Endodermal cell (in vitro differentiated cells): ENCODE results near the gene AGAP3. TPM values are rescaled to one million over a fixed set of nuclear protein-coding genes. Genes with fewer than 3 reads are reported as not detected.
A peak's percentile ranks its signal among the peaks of the same experiment; 100 is the strongest.

ENCODE experiments used
- DNase-seq: peaks from one replicate; pipeline ENCODE4 v3.0.0-alpha.2; 2017
- H3K27ac ChIP-seq: 2 replicates; pipeline ENCODE4 v1.5.1; 2013; ENCODE audit warnings: mild to moderate bottlenecking, low read depth, low read length, moderate library complexity
- H3K27me3 ChIP-seq: 2 replicates; pipeline ENCODE4 v1.6.1; 2013; ENCODE audit warnings: mild to moderate bottlenecking, low read length, moderate library complexity; ENCODE audit not compliant: insufficient read depth, control insufficient read depth, poor library complexity, severe bottlenecking
- H3K36me3 ChIP-seq: 2 replicates; pipeline ENCODE4 v1.7.0; 2013; ENCODE audit warnings: mild to moderate bottlenecking, low read length, moderate library complexity; ENCODE audit not compliant: control insufficient read depth, insufficient read depth
- H3K4me1 ChIP-seq: one replicate; pipeline ENCODE4 v1.7.0; 2013; ENCODE audit warnings: low read length; ENCODE audit not compliant: control insufficient read depth, insufficient read depth
- H3K4me3 ChIP-seq: 2 replicates; pipeline ENCODE4 v1.5.1; 2013; ENCODE audit warnings: mild to moderate bottlenecking, low read length, moderate library complexity
- H3K9ac ChIP-seq: 2 replicates; pipeline ENCODE4 v1.6.1; 2013; ENCODE audit warnings: mild to moderate bottlenecking, low read length, moderate library complexity; ENCODE audit not compliant: poor library complexity, severe bottlenecking; ENCODE audit errors: extremely low read depth
- H3K9me3 ChIP-seq: 2 replicates; pipeline ENCODE4 v1.6.1; 2013; ENCODE audit warnings: mild to moderate bottlenecking, low read length, moderate library complexity; ENCODE audit not compliant: control insufficient read depth
- H3K27ac Mint-ChIP-seq: 2 replicates; pipeline ENCODE4 v1.8.0; 2020; ENCODE audit warnings: mixed read lengths
- H3K27me3 Mint-ChIP-seq: 2 replicates; pipeline ENCODE4 v1.8.0; 2021; ENCODE audit warnings: mild to moderate bottlenecking, mixed read lengths; ENCODE audit not compliant: insufficient read depth
- H3K36me3 Mint-ChIP-seq: 2 replicates; pipeline ENCODE4 v1.8.0; 2020; ENCODE audit warnings: low read depth, mixed read lengths
- H3K4me1 Mint-ChIP-seq: 2 replicates; pipeline ENCODE4 v1.8.0; 2020; ENCODE audit warnings: mixed read lengths
- H3K4me3 Mint-ChIP-seq: 2 replicates; pipeline ENCODE4 v1.8.0; 2020; ENCODE audit warnings: mild to moderate bottlenecking, moderate library complexity, mixed read lengths
- H3K9me3 Mint-ChIP-seq: 2 replicates; pipeline ENCODE4 v1.8.0; 2020; ENCODE audit warnings: mild to moderate bottlenecking, mixed read lengths
- WGBS, 2 experiments: methylation state at CpG; one replicate each; pipeline versions ENCODE4 v1.1.5 to v1.1.7; 2013; ENCODE audit warnings: missing lambda C conversion rate in 2 of 2, mixed read lengths in 1 of 2; ENCODE audit not compliant: insufficient coverage in 1 of 2, insufficient read length in 1 of 2; 5-methylcytosine and 5-hydroxymethylcytosine counted together
- total RNA-seq, 2 donors: library from RNA; stranded (reverse); fragmentation: NEBNext Ultra II Directional in 1 of 2; extraction: Animal tissue kit (Norgen Biotek cat#: 25700) in 1 of 2; gene quantifications; 2 replicates in 1 of 2; 3 replicates in 1 of 2; pipeline ENCODE4 v1.2.1, GENCODE V29; 2021
- TF ChIP-seq, protein P1 (sequence below): fragments of 200-600 bp; sonication (generic); conservative IDR thresholded peaks from 2 replicates; pipeline ENCODE4 v1.5.0; 2021; ENCODE audit warnings: antibody characterized with exemption, mild to moderate bottlenecking

The AGAP3 gene
- total RNA-seq, 2 donors from 2014 or later, result 113 to 116 TPM

DNA sequence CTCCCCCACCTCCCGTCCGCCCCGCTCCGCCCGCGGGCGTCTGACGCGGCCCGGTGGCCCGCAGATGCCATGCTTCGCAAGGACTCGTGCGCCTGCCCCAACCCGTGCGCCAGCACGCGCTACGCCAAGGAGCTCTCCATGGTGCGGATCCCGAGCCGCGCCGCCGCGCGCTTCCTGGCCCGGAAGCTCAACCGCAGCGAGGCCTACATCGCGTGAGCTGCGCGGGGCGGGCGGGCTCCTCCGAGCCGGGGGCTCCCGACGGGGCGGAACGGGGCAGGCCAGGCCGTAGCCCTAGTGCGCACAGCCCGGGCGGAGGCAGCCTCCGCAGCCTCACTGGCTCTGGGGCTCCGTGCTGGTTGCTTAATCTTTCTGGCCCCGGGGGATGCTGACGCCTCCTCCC lies 35.2 kb upstream of the AGAP3 start:
- Histone ChIP-seq H3K4me1 (no peaks in the 10 kb centered on the region), H3K27ac (no peak overlapping the region), H3K36me3 (no peaks in the 10 kb centered on the region), H3K9ac (no peak overlapping the region), H3K27me3 (peaks cover 27% of the 10 kb centered on the region), H3K4me3 (no peak overlapping the region), H3K9me3 (no peaks in the 10 kb centered on the region)
- DNase-seq, result peak; percentile 96
- Mint-ChIP-seq H3K27ac (no peak overlapping the region), H3K9me3 (no peaks in the 10 kb centered on the region), H3K4me3 (no peak overlapping the region), H3K27me3 (peaks cover 43% of the 10 kb centered on the region), H3K4me1 (no peaks in the 10 kb centered on the region), H3K36me3 (peaks cover 7% of the 10 kb centered on the region)
- TF ChIP-seq, protein P1, sequence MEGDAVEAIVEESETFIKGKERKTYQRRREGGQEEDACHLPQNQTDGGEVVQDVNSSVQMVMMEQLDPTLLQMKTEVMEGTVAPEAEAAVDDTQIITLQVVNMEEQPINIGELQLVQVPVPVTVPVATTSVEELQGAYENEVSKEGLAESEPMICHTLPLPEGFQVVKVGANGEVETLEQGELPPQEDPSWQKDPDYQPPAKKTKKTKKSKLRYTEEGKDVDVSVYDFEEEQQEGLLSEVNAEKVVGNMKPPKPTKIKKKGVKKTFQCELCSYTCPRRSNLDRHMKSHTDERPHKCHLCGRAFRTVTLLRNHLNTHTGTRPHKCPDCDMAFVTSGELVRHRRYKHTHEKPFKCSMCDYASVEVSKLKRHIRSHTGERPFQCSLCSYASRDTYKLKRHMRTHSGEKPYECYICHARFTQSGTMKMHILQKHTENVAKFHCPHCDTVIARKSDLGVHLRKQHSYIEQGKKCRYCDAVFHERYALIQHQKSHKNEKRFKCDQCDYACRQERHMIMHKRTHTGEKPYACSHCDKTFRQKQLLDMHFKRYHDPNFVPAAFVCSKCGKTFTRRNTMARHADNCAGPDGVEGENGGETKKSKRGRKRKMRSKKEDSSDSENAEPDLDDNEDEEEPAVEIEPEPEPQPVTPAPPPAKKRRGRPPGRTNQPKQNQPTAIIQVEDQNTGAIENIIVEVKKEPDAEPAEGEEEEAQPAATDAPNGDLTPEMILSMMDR, result no peak
- whole genome bisulfite sequencing, 2 experiments, result 5 to 7% methylated on average over 31 to 50 of the region's 50 CpGs

DNA sequence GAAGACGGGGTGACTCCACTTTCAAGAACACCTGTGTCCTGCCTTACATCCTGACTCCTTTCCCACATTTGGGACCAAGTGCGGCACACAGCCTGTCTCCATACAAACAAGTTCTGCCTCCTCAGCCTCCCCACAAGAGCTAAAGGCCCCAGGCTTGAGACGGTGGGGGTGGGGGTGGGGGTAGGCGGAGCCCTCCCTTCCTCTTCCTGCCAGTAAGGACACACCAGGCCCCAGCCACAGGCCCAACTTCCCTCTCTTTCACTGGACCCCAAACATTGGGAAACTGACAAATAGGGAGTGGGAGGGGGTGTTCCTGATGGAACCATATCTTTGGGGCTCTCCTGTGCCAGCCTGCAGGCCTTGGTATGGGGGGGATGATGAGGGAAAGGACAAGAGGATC lies 33.2 kb upstream of the AGAP3 start:
- peaks cover 31% of the 10 kb centered on the region for H3K27me3 ChIP-seq
- no peaks in the 10 kb centered on the region for H3K9me3 Mint-ChIP-seq

DNA sequence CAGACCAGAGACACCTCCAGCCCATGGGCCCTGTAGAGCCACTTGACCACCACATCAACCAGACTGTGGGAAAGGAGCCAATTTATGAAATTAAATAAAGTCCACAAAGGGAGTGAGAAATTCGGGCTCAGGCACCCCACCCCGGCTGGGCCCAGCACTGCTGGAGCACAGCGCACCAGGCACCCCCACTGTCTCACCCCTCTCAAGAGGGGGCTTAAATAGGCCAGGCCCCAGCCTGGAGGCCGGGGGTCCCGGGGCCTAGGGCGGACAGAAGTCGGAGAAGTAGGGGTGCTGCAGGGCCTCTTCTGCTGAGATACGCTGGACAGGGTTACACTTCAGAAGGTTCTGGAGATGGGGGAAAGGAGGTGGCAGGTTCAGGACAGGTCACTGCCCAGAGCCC lies 32.5 kb upstream of the AGAP3 start:
- TF ChIP-seq, protein P1, result no peak
- no peaks in the 10 kb centered on the region for H3K9me3 ChIP-seq
- H3K36me3 Mint-ChIP-seq, result peaks cover 7% of the 10 kb centered on the region
- H3K27ac ChIP-seq, result no peak overlapping the region
- peaks cover 51% of the 10 kb centered on the region for H3K27me3 Mint-ChIP-seq
- peaks cover 17% of the 10 kb centered on the region for H3K4me1 Mint-ChIP-seq
- no peak overlapping the region for H3K9ac ChIP-seq
- H3K27me3 ChIP-seq, result peaks cover 31% of the 10 kb centered on the region
- no peak overlapping the region for H3K4me3 Mint-ChIP-seq
- no peak overlapping the region for H3K4me3 ChIP-seq
- H3K4me1 ChIP-seq, result peaks cover 5% of the 10 kb centered on the region
- WGBS, 2 experiments, result 87 to 90% methylated on average over 3 to 8 of the region's 8 CpGs
- no peak overlapping the region for H3K27ac Mint-ChIP-seq
- no peaks in the 10 kb centered on the region for H3K36me3 ChIP-seq
- H3K9me3 Mint-ChIP-seq, result no peaks in the 10 kb centered on the region
- no peak for DNase-seq

More for the DNA sequence above, 33.2 kb upstream of the AGAP3 start:
- no peak overlapping the region for H3K4me3 ChIP-seq
- H3K9ac ChIP-seq, result no peak overlapping the region
- no peak overlapping the region for H3K27ac Mint-ChIP-seq
- no peaks in the 10 kb centered on the region for H3K9me3 ChIP-seq
- peaks cover 7% of the 10 kb centered on the region for H3K36me3 Mint-ChIP-seq
- H3K27me3 Mint-ChIP-seq, result peaks cover 54% of the 10 kb centered on the region
- H3K36me3 ChIP-seq, result no peaks in the 10 kb centered on the region
- H3K27ac ChIP-seq, result no peak overlapping the region
- no peak for DNase-seq
- H3K4me3 Mint-ChIP-seq, result no peak overlapping the region
- 84 to 100% methylated on average over 1 to 3 of the region's 4 CpGs for WGBS, 2 experiments
- H3K4me1 Mint-ChIP-seq, result peaks cover 11% of the 10 kb centered on the region
- no peaks in the 10 kb centered on the region for H3K4me1 ChIP-seq
- TF ChIP-seq, protein P1, result no peak
